ENCODE data around the gene WIPF3.
"Not testable (repeated sequence)": the region's sequence is repeated elsewhere in the genome, so short reads cannot be mapped to it uniquely, and the experiment has no call there.

Gene WIPF3

DNA sequence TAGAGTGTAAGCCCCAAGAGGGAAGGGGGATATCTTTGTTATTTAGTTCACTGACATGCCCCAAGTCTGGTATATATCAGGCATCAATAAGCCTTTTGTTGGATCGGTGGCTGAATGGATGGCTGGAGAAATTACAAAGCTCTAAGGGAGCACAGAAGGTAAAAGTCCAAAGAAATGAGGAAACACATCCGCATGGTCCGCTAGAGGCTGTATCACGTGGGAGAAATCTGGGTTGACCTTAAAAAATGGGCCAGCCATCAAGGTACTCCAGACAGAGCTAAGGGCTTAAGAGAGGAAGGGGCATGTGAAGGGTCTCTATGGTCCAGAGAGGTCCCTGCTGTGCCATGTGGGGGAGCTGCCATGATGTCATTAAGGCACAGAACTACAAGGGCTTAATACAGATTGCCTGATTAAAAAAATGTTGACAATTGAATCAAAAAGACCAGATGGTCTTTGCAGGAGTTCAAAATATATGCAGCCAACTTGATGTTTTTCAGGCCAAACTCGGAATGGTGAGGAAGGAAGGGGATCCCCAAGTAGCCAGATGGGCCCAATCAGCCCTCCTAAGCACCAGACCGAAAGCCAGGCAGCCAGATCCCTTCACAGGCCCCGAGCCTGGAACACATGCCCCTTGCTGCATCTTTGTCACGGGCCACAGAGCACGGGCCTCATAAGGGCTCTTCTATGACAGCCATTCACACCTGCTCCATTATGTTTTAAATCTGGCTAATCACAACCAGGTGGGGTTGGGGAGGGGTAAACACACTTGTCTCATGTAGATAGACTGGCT, 151.4 kb downstream of the WIPF3 start:
- no peak for DNase-seq

DNA sequence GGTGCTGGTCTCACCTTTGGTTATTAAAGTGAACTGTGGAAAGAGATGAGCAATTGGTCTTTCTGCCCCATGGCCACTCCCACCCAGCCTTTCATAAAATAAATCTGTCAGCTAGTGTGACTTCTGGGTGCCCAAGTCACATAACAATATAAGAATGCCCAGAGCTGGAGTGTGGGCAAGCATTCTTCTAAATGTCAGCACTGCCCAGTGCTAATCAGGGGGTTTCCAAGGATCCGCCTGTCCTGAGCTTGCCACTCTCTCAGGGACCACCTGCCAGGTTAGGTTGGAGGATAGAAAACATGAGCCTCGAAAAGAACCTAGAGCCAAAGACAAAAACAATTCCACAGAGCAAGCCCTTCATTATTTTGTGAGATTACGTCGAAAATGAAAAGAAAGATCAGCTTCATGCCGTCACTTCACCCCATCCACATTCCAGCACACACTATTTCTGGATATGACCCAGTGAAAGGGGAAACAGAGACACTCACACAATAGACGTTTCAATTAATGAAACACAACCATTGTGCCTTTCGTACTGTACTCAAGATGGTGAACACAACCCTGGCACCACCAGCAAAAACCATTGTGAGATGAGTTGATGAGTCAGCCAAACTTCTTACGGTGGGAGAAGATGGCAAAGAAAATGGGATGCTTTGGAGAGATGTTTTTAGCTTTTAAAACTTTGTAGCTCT, 152.5 kb downstream of the WIPF3 start:
- DNase-seq = no peak

DNA sequence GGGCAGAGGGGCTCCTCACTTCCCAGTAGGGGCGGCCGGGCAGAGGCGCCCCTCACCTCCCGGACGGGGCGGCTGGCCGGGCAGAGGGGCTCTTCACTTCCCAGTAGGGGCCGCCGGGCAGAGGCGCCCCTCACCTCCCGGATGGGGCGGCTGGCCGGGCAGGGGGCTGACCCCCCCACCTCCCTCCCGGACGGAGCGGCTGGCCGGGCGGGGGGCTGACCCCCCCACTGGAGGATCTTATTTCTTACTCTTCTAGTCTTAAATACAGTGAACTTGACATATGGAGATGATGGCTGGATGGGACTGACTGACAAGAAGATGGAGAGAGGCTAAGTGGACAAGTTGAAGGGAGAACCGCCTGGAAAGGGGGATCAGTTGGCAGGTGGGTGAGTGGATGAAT, 155.3 kb downstream of the WIPF3 start:
- not testable (repeated sequence) for DNase-seq

GRCh38 chr7:29962035-29962434, 155.7 kb downstream of the WIPF3 start:
- DNase-seq = no peak

GRCh38 chr7:29965030-29965429, 158.7 kb downstream of the WIPF3 start:
- DNase-seq = peak; percentile 54

Measured in midbrain (tissue), 1 donor.